ENCODE measurements around the gene UBR3. TPM values are rescaled to one million over a fixed set of nuclear protein-coding genes. Genes with fewer than 3 reads are reported as not detected.
"Not testable (repeated sequence)": the region's sequence is repeated elsewhere in the genome, so short reads cannot be mapped to it uniquely, and the experiment has no call there.

Gene UBR3
- total and polyA plus RNA-seq, 4 donors, result 9.5 to 137 (median 25.7) TPM

DNA sequence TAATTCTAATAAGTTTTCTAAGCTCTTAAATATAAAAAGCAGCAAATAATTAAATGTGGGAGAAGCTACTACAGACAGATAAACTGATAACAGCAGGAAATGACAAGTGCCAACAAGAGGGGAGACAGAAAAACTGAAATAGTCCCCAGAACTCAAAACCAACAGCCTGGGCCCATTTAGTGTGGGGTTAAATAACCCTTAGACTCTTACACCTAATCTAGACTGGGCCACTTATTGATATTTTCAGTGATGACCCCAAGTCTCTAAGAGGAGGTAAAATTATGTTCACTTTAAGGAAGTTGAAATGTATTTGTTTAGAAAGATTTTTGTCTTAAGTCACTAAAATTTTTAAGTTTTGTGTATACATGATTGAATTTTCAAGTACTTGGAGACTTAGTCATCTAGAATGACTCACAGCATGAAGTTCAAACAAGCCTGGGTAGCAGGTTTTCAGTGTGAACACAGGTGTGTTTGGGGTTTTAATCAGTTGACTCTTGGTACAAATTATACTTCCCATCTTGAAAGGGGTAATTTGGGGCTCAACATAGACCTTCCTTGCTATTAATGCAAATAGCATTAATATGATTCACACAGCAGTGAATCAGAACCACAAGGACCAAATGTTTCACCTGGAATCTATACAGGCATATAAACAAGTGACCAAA lies 295.8 kb downstream of the UBR3 start:
- Histone ChIP-seq H3K9ac (ENCODE audit: insufficient read depth in 1 of 2, low read length in 2 of 2) (peak overlapping the region in 1 of 2 donors; percentile 19), H3K9me3 (ENCODE audit: control insufficient read depth in 4 of 4, insufficient read depth in 3 of 4, low read length in 3 of 4) (peaks cover 0 to 2% (median 0%) of the 10 kb centered on the region in 4 donors), H3K4me1 (ENCODE audit: control insufficient read depth in 5 of 5, insufficient read depth in 5 of 5, low read length in 5 of 5) (peaks cover 0 to 5% (median 0%) of the 10 kb centered on the region in 5 donors), H3K27me3 (ENCODE audit: control insufficient read depth in 3 of 3, insufficient read depth in 3 of 3, low read length in 2 of 3) (no peaks in the 10 kb centered on the region), H3K4me3 (no peak overlapping the region), H3K36me3 (ENCODE audit: control insufficient read depth in 4 of 4, insufficient read depth in 4 of 4, low read length in 4 of 4) (no peaks in the 10 kb centered on the region), H3K27ac (ENCODE audit: low read depth in 1 of 2, low read length in 1 of 2) (no peak overlapping the region)
- ATAC-seq (ENCODE audit: insufficient read depth, low FRiP score) (peak; percentile 87), DNase-seq (peak in 2 of 3 donors; percentile 17 to 40)
- TF ChIP-seq, protein P1, sequence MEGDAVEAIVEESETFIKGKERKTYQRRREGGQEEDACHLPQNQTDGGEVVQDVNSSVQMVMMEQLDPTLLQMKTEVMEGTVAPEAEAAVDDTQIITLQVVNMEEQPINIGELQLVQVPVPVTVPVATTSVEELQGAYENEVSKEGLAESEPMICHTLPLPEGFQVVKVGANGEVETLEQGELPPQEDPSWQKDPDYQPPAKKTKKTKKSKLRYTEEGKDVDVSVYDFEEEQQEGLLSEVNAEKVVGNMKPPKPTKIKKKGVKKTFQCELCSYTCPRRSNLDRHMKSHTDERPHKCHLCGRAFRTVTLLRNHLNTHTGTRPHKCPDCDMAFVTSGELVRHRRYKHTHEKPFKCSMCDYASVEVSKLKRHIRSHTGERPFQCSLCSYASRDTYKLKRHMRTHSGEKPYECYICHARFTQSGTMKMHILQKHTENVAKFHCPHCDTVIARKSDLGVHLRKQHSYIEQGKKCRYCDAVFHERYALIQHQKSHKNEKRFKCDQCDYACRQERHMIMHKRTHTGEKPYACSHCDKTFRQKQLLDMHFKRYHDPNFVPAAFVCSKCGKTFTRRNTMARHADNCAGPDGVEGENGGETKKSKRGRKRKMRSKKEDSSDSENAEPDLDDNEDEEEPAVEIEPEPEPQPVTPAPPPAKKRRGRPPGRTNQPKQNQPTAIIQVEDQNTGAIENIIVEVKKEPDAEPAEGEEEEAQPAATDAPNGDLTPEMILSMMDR (IDR thresholded peaks at IDR 0.05; ENCODE audit: control extremely low read depth, extremely low read depth), result no peak

DNA sequence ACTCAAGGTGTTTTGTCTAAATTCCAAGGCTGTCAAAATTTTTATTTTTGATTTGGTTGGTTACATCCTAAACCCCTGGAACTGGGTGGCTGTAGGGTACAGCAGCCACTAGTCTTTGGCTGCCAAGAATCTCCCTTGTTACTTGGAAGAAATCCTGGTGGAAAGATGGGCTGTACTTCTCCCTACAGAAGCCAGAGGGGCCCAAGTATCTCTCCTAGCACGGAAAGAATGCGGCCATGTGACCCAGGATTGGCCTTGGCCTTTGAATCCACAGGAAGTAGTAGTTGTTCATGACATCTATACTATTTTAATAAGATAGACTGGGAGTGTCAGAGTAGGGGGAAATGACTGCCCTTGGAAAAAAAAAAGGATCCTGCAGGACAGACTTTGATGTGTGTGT lies 296.3 kb downstream of the UBR3 start:
- no peak for ATAC-seq (ENCODE audit: insufficient read depth, low FRiP score)
- H3K27ac ChIP-seq (ENCODE audit: low read depth in 1 of 2, low read length in 1 of 2), result no peak overlapping the region
- WGBS, 2 donors, result 56 to 77% methylated on average over 2 of the region's 2 CpGs
- DNase-seq, result peak in 1 of 3 donors; percentile 17
- H3K9ac ChIP-seq (ENCODE audit: insufficient read depth in 1 of 2, low read length in 2 of 2), result peak overlapping the region in 1 of 2 donors; percentile 19
- TF ChIP-seq, protein P1 (IDR thresholded peaks at IDR 0.05; ENCODE audit: control extremely low read depth, extremely low read depth), result no peak
- H3K27me3 ChIP-seq (ENCODE audit: control insufficient read depth in 3 of 3, insufficient read depth in 3 of 3, low read length in 2 of 3), result no peaks in the 10 kb centered on the region
- no peaks in the 10 kb centered on the region for H3K36me3 ChIP-seq (ENCODE audit: control insufficient read depth in 4 of 4, insufficient read depth in 4 of 4, low read length in 4 of 4)
- peaks cover 0 to 5% (median 0%) of the 10 kb centered on the region in 5 donors for H3K4me1 ChIP-seq (ENCODE audit: control insufficient read depth in 5 of 5, insufficient read depth in 5 of 5, low read length in 5 of 5)
- H3K4me3 ChIP-seq, result no peak overlapping the region
- H3K9me3 ChIP-seq (ENCODE audit: control insufficient read depth in 4 of 4, insufficient read depth in 3 of 4, low read length in 3 of 4), result peaks cover 0 to 2% (median 0%) of the 10 kb centered on the region in 4 donors

DNA sequence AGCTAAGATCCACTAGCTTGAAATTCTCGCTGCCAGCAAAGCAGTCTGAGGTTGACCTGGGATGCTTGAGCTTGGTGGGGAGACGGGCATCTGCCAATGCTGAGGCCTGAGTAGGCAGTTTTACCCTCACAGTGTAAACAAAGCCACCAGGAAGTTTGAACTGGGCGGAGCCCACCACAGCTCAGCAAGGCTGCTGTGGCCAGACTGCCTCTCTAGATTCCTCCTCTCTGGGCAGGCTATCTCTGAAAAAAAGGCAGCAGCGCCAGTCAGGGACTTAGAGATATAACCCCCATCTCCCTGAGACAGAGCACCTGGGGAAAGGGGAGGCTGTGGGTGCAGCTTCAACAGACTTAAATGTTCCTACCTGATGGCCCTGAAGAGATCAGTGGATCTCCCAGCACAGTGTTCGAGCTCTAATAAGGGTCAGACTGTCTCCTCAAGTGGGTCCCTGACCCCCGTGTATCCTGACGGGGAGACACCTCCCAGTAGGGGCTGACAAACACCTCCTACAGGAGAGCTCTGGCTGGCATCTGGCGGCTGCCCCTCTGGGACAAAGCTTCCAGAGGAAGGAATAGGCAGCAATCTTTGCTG lies 299.0 kb downstream of the UBR3 start:
- WGBS, 2 donors, result 80 to 91% methylated on average over 8 of the region's 8 CpGs
- not testable (repeated sequence) for H3K4me1 ChIP-seq (ENCODE audit: control insufficient read depth in 5 of 5, insufficient read depth in 5 of 5, low read length in 5 of 5); H3K4me3 ChIP-seq; H3K27me3 ChIP-seq (ENCODE audit: control insufficient read depth in 3 of 3, insufficient read depth in 3 of 3, low read length in 2 of 3); H3K9ac ChIP-seq (ENCODE audit: insufficient read depth in 1 of 2, low read length in 2 of 2); H3K36me3 ChIP-seq (ENCODE audit: control insufficient read depth in 4 of 4, insufficient read depth in 4 of 4, low read length in 4 of 4); H3K27ac ChIP-seq (ENCODE audit: low read depth in 1 of 2, low read length in 1 of 2); ATAC-seq (ENCODE audit: insufficient read depth, low FRiP score); DNase-seq; H3K9me3 ChIP-seq (ENCODE audit: control insufficient read depth in 4 of 4, insufficient read depth in 3 of 4, low read length in 3 of 4)

Small RNA genes within 50 kb of the gene (small RNA-seq; reads per million reads assigned to genes)
- not detected for gene RNU6-1006P (ENCODE audit: low replicate concordance)

Other genes starting within 250 kb of the UBR3 start
- gene PPIG, start 243.1 kb upstream of the UBR3 start, total RNA-seq, result 10 to 100 TPM; 40.9 to 56.1 TPM
- 10 to 100 TPM; 26.2 to 55.5 TPM for gene PPIG, start 243.1 kb upstream of the UBR3 start, polyA plus RNA-seq
- gene CFAP210, start 133.0 kb upstream of the UBR3 start, total RNA-seq, result 1 to 10 TPM; 3.3 to 7.2 TPM
- 1 to 10 TPM; 1.2 to 3.3 TPM for gene CFAP210, start 133.0 kb upstream of the UBR3 start, polyA plus RNA-seq
- 10 to 100 TPM in 1 of 2 donors, 1 to 10 TPM in 1; 3.6 to 12.6 TPM for gene PHOSPHO2, start 133.0 kb upstream of the UBR3 start, total RNA-seq
- gene PHOSPHO2, start 133.0 kb upstream of the UBR3 start, polyA plus RNA-seq, result 1 to 10 TPM; 1.9 to 2.1 TPM
- gene KLHL23, start 93.6 kb upstream of the UBR3 start, total RNA-seq, result 10 to 100 TPM in 1 of 2 donors, 1 to 10 TPM in 1; 6.8 to 37.7 TPM
- gene KLHL23, start 93.6 kb upstream of the UBR3 start, polyA plus RNA-seq, result 1 to 10 TPM; 3.5 to 6.1 TPM
- gene SSB, start 28.6 kb upstream of the UBR3 start, total RNA-seq, result 100 to 1,000 TPM in 1 of 2 donors, 10 to 100 TPM in 1; 62.1 to 116 TPM
- gene SSB, start 28.6 kb upstream of the UBR3 start, polyA plus RNA-seq, result 10 to 100 TPM; 58.0 to 80.6 TPM
- gene METTL5, start 2.5 kb upstream of the UBR3 start, total RNA-seq, result 10 to 100 TPM; 29.2 to 32.5 TPM
- 10 to 100 TPM; 33.5 to 59.0 TPM for gene METTL5, start 2.5 kb upstream of the UBR3 start, polyA plus RNA-seq

All from lung (tissue), 13 donors.